Right cardiac atrium (tissue), 5 donors: ENCODE data around the gene FGF11. TPM values are rescaled to one million over a fixed set of nuclear protein-coding genes. Genes with fewer than 3 reads are reported as not detected.
A peak's percentile ranks its signal among the peaks of the same experiment; 100 is the strongest.

ENCODE experiments used
- ATAC-seq, 2 donors: fragments of 200-7000 bp; cut with Tn5 transposase; one replicate each; pipeline versions ENCODE4 v1.8.0 to v1.9.1; 2020; ENCODE audit warnings: moderate library complexity in 2 of 2, mild to moderate bottlenecking in 1 of 2
- DNase-seq, 3 donors: peaks; one replicate each; pipeline ENCODE4 v3.0.0-alpha.2; 2020
- H3K27ac ChIP-seq: one replicate; pipeline ENCODE4 v1.5.1; 2013; ENCODE audit warnings: mild to moderate bottlenecking, low read length, control low read depth, moderate library complexity
- H3K27me3 ChIP-seq: one replicate; pipeline ENCODE4 v1.6.1; 2013; ENCODE audit not compliant: control insufficient read depth, insufficient read depth
- H3K4me1 ChIP-seq: one replicate; pipeline ENCODE4 v1.6.1; 2013; ENCODE audit warnings: low read length; ENCODE audit not compliant: control insufficient read depth, insufficient read depth
- H3K4me3 ChIP-seq: one replicate; pipeline ENCODE4 v1.5.1; 2013; ENCODE audit warnings: low read length, control low read depth
- H3K9me3 ChIP-seq: one replicate; pipeline ENCODE4 v1.6.1; 2013; ENCODE audit warnings: low read length; ENCODE audit not compliant: control insufficient read depth
- WGBS: extraction: QIAGEN DNeasy Blood & Tissue Kit; methylation state at CpG from one replicate; pipeline ENCODE4 v1.1.7; 2013; 5-methylcytosine and 5-hydroxymethylcytosine counted together
- intact Hi-C, 4 donors: fragments of 100-400 bp; cut with DNase I; formaldehyde crosslinking; loops; one replicate each; pipeline versions ENCODE4 v1.11.0 to v1.14.0; 2022 to 2023
- polyA plus RNA-seq: library from polyadenylated mRNA; stranded (reverse); fragments of 200-250 nt; gene quantifications from one replicate; pipeline ENCODE4 v1.2.3, GENCODE V29; 2013
- total RNA-seq, 4 donors: library from RNA; stranded (reverse); fragmentation: NEBNext Ultra II Directional; extraction: Animal tissue kit (Norgen Biotek cat#: 25700); gene quantifications; one replicate each; pipeline ENCODE4 v1.2.1, GENCODE V29; 2021
- donor health status: healthy with polysubstance abuse.
- donor health status: DM: no; HTN: yes; CAD: no.
- donor health status: DM: no; HTN: no; CAD: no.
- donor health status: DM: no; HTN: yes; CAD: no; lungs with severe emphysema.
- donor health status: DM: yes; HTN: yes; CAD: no.

Gene FGF11
- total and polyA plus RNA-seq, 5 donors: 13.9 to 34.8 (median 27.2) TPM

DNA sequence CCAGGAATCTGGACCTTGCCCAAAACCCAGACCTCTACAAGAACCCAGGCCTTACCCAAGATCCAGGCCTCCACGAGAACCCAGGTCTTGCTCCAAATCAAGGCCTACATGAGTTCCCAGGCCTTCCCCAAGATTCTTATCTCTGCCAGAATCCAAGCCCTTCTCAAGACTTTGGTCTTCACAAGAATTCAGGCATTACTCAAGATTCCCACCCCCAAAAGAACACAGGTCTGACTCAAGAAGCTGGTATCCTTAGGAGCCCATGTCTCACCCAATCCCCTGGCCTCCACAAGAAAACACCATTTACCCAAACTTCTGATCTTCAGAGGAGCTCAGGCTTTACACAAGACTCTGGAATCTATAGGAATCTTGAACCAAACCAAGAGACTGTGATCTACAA lies 8.1 kb upstream of the FGF11 start:
- Histone ChIP-seq H3K9me3 (no peaks in the 10 kb centered on the region), H3K4me1 (no peaks in the 10 kb centered on the region), H3K27me3 (no peaks in the 10 kb centered on the region), H3K4me3 (no peak overlapping the region), H3K27ac (no peak overlapping the region)
- ATAC-seq (no peak), DNase-seq (no peak)
- 84% methylated on average over 1 of the region's 1 CpG for WGBS
- intact Hi-C loops: loop anchor here in 3 of 4 donors (10.0 kb wide), 3 partner anchors 66 to 134 kb away; partner anchors contain the start of genes KCTD11 (in 2 of the 3), TMEM95 (in 2 of the 3) and SENP3 (in 1 of the 3)

DNA sequence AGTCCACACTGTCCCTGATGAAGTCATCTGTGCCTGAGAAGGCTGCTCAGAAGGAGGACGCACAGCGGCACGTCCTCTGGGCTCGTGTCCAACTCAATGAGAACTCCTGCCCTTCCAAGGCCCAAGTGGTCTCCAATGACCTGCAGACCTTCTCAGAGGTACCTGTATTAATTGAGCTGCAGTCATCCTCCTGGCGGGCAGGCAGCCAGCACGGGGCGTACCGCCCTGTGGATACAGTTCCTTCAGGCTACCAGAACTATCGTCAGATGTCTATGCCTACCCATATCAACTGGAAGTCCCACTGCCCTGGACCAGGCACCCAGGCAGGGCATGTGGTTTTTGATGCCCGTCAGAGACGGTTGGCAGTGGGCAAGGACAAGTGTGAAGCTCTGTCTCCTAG lies 7.0 kb upstream of the FGF11 start:
- H3K4me1 ChIP-seq: no peaks in the 10 kb centered on the region
- peak in 2 of 3 donors; percentile 30 to 56 for DNase-seq
- H3K27ac ChIP-seq: no peak overlapping the region
- ATAC-seq: no peak
- intact Hi-C loops: loop anchor here in 3 of 4 donors (10.0 kb wide), 3 partner anchors 67 to 133 kb away; partner anchors contain the start of genes KCTD11 (in 2 of the 3), TMEM95 (in 2 of the 3) and SENP3 (in 1 of the 3)
- no peak overlapping the region for H3K4me3 ChIP-seq
- WGBS: 88% methylated on average over 11 of the region's 11 CpGs
- no peaks in the 10 kb centered on the region for H3K9me3 ChIP-seq
- no peaks in the 10 kb centered on the region for H3K27me3 ChIP-seq

DNA sequence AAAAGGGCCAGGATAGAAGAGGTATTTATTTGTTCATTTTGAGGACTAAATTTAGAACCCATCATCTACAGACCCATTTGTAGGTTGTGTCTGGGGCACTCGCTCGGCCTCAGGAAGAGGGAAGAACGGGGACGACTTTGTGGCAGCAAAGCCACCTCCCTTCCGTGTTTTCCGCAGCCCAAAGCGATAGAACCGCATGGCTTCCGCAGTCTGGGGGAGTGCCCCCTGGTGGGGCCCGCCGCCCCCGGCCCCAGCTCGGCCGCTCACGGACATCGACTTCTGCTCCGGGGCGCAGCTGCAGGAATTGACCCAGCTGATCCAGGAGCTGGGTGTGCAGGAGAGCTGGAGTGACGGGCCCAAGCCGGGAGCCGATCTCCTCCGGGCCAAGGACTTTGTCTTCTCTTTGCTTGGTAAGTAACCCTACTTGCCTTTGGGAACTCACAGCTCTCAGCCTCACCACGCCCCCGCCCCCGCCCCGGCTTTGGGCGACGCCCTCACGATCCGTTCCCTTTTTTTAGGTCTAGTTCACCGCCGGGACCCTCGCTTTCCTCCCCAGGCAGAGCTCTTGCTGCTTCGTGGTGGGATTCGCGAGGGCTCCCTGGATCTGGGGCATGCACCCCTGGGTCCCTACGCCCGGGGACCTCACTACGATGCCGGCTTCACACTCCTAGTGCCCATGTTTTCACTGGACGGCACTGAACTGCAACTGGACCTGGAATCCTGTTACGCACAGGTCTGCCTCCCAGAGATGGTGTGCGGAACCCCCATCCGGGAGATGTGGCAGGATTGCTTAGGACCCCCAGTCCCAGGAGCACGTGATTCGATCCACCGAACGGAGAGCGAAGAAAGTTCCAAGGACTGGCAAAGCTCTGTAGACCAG lies 3.4 kb upstream of the FGF11 start:
- peak; percentile 0 to 6 for ATAC-seq
- H3K4me3 ChIP-seq: peak overlapping the region; percentile 53
- no peaks in the 10 kb centered on the region for H3K4me1 ChIP-seq
- peak overlapping the region; percentile 5 for H3K27ac ChIP-seq
- H3K27me3 ChIP-seq: no peaks in the 10 kb centered on the region
- WGBS: 8% methylated on average over 49 of the region's 49 CpGs
- intact Hi-C loops: loop anchor here (5.0 to 10.0 kb wide), 5 partner anchors 41 to 129 kb away; partner anchors contain the start of genes TMEM95 (in 3 of the 4), KCTD11 (in 2 of the 4), ZBTB4 (in 2 of the 4) and SENP3 (in 1 of the 4)
- DNase-seq: peak in 2 of 3 donors; percentile 80 to 84
- no peaks in the 10 kb centered on the region for H3K9me3 ChIP-seq

DNA sequence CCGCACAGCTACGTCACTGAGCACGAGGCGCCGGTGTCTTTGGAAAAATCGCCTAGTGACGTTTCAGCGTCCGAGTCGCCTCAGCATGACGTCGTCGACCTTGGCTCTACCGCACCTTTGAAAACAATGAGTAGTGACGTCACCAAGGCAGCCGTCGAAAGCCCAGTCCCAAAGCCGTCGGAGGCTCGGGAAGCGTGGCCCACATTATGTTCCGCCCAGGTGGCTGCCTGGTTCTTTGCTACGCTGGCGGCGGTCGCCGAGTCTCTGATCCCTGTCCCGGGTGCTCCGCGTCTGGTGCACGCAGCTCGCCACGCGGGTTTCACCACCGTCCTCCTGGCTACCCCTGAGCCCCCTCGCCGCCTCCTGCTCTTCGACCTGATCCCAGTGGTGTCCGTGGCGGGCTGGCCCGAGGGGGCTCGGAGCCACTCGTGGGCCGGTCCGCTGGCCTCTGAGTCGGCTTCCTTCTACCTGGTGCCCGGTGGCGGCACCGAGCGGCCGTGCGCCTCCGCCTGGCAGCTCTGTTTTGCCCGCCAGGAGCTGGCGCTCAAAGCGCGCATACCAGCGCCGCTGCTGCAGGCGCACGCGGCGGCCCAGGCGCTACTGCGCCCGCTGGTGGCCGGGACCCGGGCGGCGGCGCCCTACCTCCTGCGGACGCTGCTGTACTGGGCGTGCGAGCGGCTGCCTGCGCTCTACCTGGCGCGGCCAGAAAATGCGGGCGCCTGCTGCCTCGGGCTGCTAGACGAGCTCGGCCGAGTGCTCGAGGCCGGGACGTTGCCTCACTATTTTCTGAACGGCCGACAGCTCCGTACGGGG lies 2.5 kb upstream of the FGF11 start:
- peak; percentile 81 to 93 (median 92) for DNase-seq
- Histone ChIP-seq H3K9me3 (no peaks in the 10 kb centered on the region), H3K27ac (peak overlapping the region; percentile 24), H3K4me3 (peak overlapping the region; percentile 42), H3K4me1 (no peaks in the 10 kb centered on the region), H3K27me3 (no peaks in the 10 kb centered on the region)
- ATAC-seq: peak; percentile 75 to 76
- 5% methylated on average over 92 of the region's 92 CpGs for WGBS
- intact Hi-C loops: loop anchor here (5.0 to 10.0 kb wide), 5 partner anchors 41 to 128 kb away; partner anchors contain the start of genes TMEM95 (in 3 of the 4), KCTD11 (in 2 of the 4), ZBTB4 (in 2 of the 4) and SENP3 (in 1 of the 4)

DNA sequence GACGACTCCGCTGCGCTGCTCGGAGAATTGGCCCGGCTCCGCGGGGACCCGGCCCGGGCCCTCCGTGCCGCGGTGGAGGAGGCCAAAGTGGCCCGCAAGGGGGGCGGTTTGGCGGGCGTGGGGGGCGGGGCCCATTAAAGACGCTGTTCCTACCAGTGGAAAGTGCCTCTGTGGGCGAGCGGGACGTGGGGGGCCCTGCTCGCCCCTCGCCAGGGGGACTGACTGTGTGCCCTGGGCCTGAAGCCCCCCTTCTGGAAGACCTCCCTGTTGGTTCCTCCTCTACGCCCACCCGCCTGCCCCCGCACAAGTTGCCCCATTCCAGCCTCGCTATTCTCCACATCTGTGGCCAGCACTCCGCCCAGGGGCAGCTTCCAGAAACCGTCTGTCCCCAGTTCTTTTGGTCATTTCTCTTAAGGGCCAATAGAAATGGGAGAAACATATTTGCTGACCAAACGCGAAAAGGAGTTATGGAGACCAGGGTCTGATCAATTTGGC lies 1.9 kb upstream of the FGF11 start:
- no peaks in the 10 kb centered on the region for H3K4me1 ChIP-seq
- ATAC-seq (no peak), DNase-seq (peak in 1 of 3 donors; percentile 66)
- H3K4me3 ChIP-seq: peak overlapping the region; percentile 42
- WGBS: 20% methylated on average over 31 of the region's 31 CpGs
- no peaks in the 10 kb centered on the region for H3K9me3 ChIP-seq
- H3K27ac ChIP-seq: peak overlapping the region; percentile 77
- intact Hi-C loops: loop anchor here (5.0 to 10.0 kb wide), 5 partner anchors 40 to 127 kb away; partner anchors contain the start of genes TMEM95 (in 3 of the 4), KCTD11 (in 2 of the 4), ZBTB4 (in 2 of the 4) and SENP3 (in 1 of the 4)
- H3K27me3 ChIP-seq: no peaks in the 10 kb centered on the region

DNA sequence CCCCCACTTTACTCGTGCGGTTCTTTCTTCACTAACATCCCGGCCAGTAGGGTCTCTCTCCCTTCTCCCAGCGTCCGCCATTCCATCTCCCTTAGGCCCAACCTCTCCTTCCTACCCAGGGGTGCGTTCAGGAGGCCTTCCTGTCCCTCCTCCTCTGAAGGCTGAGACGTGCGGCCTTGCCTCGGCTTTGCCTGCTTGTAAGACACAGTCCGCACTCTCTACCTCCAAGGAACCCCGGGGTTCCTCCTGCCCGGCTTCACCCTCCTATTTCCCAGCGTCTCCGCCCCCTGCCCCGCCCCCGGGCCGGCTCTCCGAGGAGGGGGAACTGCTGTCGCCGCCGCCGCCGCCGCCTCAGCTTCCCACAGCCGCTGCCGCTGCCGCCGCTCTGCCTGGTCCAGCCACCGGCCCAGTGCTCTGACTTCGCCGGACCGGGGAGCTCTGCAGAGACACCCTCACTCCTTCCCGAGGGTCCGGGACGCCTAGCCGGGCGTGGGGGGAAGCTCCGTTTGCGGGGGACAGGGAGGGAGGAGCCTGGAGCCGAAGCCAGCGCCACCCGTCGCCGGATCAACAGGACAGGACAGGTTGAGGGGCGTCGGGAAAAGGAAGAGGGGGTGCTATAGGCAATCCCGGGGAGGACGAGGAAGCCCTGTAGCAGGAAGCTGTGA lies 1.2 kb upstream of the FGF11 start:
- Histone ChIP-seq H3K27me3 (no peaks in the 10 kb centered on the region), H3K27ac (peak overlapping the region; percentile 77), H3K4me3 (peak overlapping the region; percentile 42), H3K4me1 (no peaks in the 10 kb centered on the region), H3K9me3 (no peaks in the 10 kb centered on the region)
- 5% methylated on average over 48 of the region's 48 CpGs for WGBS
- ATAC-seq: peak; percentile 36 to 39
- peak; percentile 86 to 94 (median 93) for DNase-seq
- intact Hi-C loops: loop anchor here (5.0 to 10.0 kb wide), 5 partner anchors 39 to 127 kb away; partner anchors contain the start of genes TMEM95 (in 3 of the 4), KCTD11 (in 2 of the 4), ZBTB4 (in 2 of the 4) and SENP3 (in 1 of the 4)

DNA sequence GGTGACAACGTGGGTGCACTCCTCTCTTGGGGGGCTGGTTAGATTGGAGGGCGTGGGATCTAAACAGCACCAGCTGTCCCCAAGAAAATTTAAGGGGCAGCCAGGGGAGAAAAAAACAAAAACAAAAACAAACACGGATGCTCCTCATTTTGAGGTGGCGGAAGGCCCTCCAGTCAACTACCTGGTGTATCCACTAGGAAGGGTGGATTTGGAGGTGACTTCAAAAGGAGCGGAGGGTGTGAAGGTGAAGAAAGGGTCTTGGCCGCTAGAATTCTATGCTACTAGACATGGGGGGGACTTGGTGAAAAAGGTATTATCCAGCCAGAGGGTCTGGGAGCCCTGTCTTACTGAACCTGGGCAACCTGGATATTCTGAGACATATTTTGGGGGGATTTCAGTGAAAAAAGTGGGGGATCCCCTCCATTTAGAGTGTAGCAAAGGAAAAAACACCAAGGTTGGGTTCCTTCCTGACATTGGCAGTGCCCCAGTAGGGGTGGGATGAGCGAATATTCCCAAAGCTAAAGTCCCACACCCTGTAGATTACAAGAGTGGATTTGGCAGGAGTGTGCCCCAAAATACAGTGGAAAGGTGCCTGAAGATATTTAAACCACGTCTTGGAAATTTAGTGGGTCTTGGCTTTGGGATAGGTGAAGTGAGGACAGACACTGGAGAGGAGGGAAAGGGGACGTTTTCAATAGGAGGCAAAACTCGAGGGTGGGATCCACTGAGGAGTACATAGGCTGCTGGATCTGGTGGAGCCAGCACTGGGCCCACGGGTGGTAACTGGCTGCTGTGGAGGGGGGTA lies 454 bp upstream of the FGF11 start:
- H3K27me3 ChIP-seq: no peaks in the 10 kb centered on the region
- peak overlapping the region; percentile 77 for H3K27ac ChIP-seq
- DNase-seq (peak in 1 of 3 donors; percentile 10), ATAC-seq (no peak)
- no peaks in the 10 kb centered on the region for H3K9me3 ChIP-seq
- peak overlapping the region; percentile 51 for H3K4me3 ChIP-seq
- 42% methylated on average over 11 of the region's 11 CpGs for WGBS
- no peaks in the 10 kb centered on the region for H3K4me1 ChIP-seq
- intact Hi-C loops: loop anchor here (5.0 to 10.0 kb wide), 5 partner anchors 38 to 126 kb away; partner anchors contain the start of genes TMEM95 (in 3 of the 4), KCTD11 (in 2 of the 4), ZBTB4 (in 2 of the 4) and SENP3 (in 1 of the 4)

DNA sequence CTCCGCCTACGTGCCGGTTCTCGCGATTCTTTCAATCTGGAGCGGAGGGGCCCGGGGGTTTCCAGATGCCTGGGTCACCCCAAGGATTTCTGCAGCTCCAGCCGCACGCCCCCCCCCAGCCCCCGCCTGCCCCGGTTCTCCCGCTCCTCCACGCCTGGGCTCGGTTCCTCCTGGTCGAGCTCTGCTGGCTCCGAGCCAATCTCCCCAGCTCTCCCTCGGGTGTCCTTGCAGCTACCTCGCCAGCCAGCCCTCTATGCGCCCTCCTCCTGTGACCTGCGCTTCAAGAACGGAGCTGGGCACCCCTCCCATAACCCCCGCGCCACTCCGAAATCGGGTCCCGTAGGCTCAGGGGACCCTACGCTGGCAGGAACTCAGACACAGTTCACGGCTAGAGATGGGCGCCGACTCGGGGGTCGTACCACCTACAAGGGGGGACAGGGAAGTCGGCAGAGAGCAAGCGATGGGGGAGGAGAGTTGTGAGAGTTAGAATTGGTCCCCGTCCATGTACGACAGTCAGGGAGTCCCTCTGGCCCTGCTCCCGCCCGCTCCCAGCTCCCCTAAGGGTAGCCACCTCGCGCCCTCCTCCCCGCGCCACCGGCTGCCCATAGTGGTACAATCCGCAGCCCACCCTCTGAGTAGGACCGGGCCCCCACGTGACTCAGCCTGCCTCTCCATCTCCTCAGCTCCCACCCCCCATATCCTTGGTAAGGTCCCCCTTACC lies 961 bp downstream of the FGF11 start:
- H3K4me3 ChIP-seq: peak overlapping the region; percentile 51
- DNase-seq (peak; percentile 72 to 89 (median 87)), ATAC-seq (peak; percentile 0 to 1)
- peak overlapping the region; percentile 65 for H3K27ac ChIP-seq
- no peaks in the 10 kb centered on the region for H3K9me3 ChIP-seq
- intact Hi-C loops: no loop called here
- no peaks in the 10 kb centered on the region for H3K4me1 ChIP-seq
- no peaks in the 10 kb centered on the region for H3K27me3 ChIP-seq
- WGBS: 3% methylated on average over 46 of the region's 46 CpGs

DNA sequence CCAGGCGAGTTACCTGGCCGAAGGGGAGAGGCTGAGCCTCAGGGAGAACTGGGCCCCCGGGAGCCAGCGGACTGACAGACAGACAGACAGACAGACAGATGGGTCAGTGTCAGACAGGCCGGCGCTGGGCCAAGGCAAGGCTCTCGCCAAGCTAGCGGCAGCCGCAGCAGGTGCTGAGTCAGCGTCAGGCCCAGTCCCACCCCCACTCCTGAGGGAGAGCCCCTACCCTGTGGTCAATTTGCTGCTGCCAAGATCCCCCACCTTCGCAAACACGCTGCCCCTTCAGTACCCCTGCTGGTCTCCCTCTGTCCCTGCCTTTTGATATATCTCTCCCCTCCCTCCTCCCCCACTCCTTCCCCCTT lies 1.5 kb downstream of the FGF11 start:
- intact Hi-C loops: no loop called here
- ATAC-seq (peak; percentile 1 to 4), DNase-seq (peak; percentile 68 to 88 (median 84))
- WGBS: 8% methylated on average over 12 of the region's 12 CpGs
- Histone ChIP-seq H3K27me3 (no peaks in the 10 kb centered on the region), H3K9me3 (no peaks in the 10 kb centered on the region), H3K27ac (peak overlapping the region; percentile 65), H3K4me1 (no peaks in the 10 kb centered on the region), H3K4me3 (peak overlapping the region; percentile 51)
